ENCODE results near the gene APP.

DNA sequence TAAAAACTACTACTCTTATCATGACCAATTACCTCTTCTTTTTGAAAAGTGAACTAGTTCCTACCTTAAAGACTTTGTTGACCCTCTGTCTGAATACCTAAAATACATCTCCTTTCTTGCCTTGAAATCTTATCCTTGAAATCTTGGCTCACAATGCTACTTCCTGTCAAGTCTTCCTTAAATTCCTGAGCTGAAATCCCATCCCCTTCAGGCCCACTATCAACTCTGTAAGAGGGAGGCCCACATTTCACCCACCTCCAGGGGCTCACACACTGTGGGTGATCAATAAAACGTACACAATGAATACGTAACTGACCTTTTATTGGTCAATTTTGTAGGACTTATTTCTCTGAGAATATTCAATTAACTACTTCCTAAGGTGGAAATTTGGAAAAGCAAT lies 88.0 kb downstream of the APP start:
- no peak for TF ChIP-seq EZH2 (IDR thresholded peaks at IDR 0.05; ENCODE audit: borderline replicate concordance, low read length)
- TF ChIP-seq, protein P1, sequence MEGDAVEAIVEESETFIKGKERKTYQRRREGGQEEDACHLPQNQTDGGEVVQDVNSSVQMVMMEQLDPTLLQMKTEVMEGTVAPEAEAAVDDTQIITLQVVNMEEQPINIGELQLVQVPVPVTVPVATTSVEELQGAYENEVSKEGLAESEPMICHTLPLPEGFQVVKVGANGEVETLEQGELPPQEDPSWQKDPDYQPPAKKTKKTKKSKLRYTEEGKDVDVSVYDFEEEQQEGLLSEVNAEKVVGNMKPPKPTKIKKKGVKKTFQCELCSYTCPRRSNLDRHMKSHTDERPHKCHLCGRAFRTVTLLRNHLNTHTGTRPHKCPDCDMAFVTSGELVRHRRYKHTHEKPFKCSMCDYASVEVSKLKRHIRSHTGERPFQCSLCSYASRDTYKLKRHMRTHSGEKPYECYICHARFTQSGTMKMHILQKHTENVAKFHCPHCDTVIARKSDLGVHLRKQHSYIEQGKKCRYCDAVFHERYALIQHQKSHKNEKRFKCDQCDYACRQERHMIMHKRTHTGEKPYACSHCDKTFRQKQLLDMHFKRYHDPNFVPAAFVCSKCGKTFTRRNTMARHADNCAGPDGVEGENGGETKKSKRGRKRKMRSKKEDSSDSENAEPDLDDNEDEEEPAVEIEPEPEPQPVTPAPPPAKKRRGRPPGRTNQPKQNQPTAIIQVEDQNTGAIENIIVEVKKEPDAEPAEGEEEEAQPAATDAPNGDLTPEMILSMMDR (IDR thresholded peaks at IDR 0.05; ENCODE audit: low read length): no peak
